Spinal cord (tissue), 10 donors: Measurements from ENCODE around the gene TOPAZ1. TPM values are rescaled to one million over a fixed set of nuclear protein-coding genes. Genes with fewer than 3 reads are reported as not detected.

ENCODE experiments used
- DNase-seq, 6 donors: peaks; one replicate each; pipeline versions ENCODE4 v3.0.0 to v3.0.0-alpha.2; 2013 to 2015; ENCODE audit warnings: low spot score in 6 of 6, low read depth in 4 of 6
- H3K27ac ChIP-seq: one replicate; pipeline ENCODE4 v1.5.1; 2013; ENCODE audit warnings: low read depth, low read length, control low read depth
- H3K27me3 ChIP-seq: one replicate; pipeline ENCODE4 v1.6.1; 2013; ENCODE audit warnings: low read length; ENCODE audit not compliant: control insufficient read depth, insufficient read depth
- H3K36me3 ChIP-seq: one replicate; pipeline ENCODE4 v1.6.1; 2013; ENCODE audit warnings: low read length; ENCODE audit not compliant: control insufficient read depth, insufficient read depth
- H3K4me1 ChIP-seq: one replicate; pipeline ENCODE4 v1.6.1; 2013; ENCODE audit warnings: low read length; ENCODE audit not compliant: control insufficient read depth, insufficient read depth
- H3K4me3 ChIP-seq: one replicate; pipeline ENCODE4 v1.5.1; 2013; ENCODE audit warnings: low read depth, low read length, control low read depth
- H3K9me3 ChIP-seq: one replicate; pipeline ENCODE4 v1.6.1; 2013; ENCODE audit warnings: low read length; ENCODE audit not compliant: control insufficient read depth, insufficient read depth
- WGBS: methylation state at CpG from one replicate; pipeline ENCODE4 v1.1.5; 2013; ENCODE audit warnings: missing lambda C conversion rate; ENCODE audit not compliant: insufficient coverage; 5-methylcytosine and 5-hydroxymethylcytosine counted together
- polyA plus RNA-seq, 2 donors: library from polyadenylated mRNA; unstranded; fragments of 120-200 nt; gene quantifications; one replicate each; pipeline ENCODE4 v1.2.1, GENCODE V29; 2013; ENCODE audit not compliant: insufficient read length in 2 of 2
- total RNA-seq, 2 donors: library from RNA; depleted of rRNA in 1 of 2; stranded (reverse); fragments of 120-200 nt in 1 of 2; fragments of >200 nt in 1 of 2; gene quantifications; one replicate each; pipeline versions ENCODE4 v1.2.3 to v1.2.4, GENCODE V29; 2013 to 2014
- donor health status: healthy.

The TOPAZ1 gene
- total and polyA plus RNA-seq, 4 donors, result under 0.01 to 0.03 TPM; not detected in 2

DNA sequence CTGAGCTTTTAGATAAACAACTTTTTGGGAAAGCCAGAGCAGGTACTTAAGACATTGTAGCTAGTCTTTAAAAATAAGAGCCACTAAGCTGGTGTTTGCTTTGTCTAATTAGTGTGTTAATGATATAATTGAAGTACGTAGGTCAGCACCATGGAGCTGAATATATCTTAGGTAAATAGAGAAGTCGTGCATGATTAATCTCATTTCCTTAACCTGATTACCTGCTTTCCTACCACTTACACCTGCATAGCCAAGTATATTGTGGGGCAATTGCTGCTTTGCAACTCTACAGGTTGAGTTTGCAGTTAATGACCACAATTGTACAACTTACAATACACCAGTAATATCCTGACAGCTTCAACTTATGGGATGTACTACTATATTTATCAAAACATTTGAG is 17.6 kb upstream of the TOPAZ1 start:
- no peaks in the 10 kb centered on the region for H3K9me3 ChIP-seq
- no peaks in the 10 kb centered on the region for H3K27me3 ChIP-seq
- no peaks in the 10 kb centered on the region for H3K36me3 ChIP-seq
- no peaks in the 10 kb centered on the region for H3K4me1 ChIP-seq
- DNase-seq, result no peak
- H3K4me3 ChIP-seq, result no peak overlapping the region
- no CpG with 5 or more reads among the region's 2 CpGs for WGBS
- H3K27ac ChIP-seq, result no peak overlapping the region

DNA sequence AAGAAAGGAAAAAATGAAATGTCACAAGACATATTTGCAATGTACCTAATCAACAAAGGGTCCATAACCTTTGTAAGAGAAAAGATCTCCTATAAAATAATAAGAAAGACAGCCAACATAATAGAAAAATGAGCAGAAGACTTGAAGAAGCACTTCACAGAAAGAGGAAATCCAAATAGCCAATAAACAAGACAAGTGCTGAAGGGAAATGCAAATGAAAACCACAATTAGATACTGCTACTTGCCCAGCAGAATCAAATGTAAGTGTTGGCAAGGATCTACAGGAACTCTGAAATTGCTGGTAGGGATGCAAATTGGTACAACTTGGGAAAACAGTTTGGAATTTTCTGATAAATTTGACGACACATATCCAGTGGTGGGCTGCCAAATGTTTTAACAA is 15.1 kb upstream of the TOPAZ1 start:
- Histone ChIP-seq H3K4me1 (no peaks in the 10 kb centered on the region), H3K36me3 (no peaks in the 10 kb centered on the region), H3K27ac (no peak overlapping the region), H3K27me3 (no peaks in the 10 kb centered on the region), H3K4me3 (no peak overlapping the region), H3K9me3 (no peaks in the 10 kb centered on the region)
- peak in 1 of 6 donors; percentile 25 for DNase-seq
- 80% methylated on average over 1 of the region's 1 CpG for WGBS

DNA sequence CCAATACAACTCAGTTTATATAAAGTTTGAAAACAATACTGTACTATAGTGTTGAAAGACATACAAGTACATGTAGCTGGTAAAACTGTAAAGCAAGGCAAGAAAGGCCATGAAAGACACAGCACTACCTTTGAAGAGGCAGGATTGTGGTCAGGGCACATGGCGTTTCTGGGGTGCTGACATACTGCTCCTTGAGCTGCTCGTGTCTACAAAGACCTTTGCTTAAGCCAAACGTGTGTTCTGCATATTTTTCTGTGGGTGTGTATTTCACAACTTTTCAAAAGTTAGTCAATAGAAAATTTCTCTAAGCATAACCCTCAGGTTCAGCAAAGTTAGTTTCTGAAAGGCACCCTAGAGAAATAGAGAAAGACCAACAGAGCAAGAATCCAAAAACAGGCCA is 14.1 kb upstream of the TOPAZ1 start:
- no peak for DNase-seq
- H3K4me3 ChIP-seq, result no peak overlapping the region
- no peaks in the 10 kb centered on the region for H3K27me3 ChIP-seq
- no peak overlapping the region for H3K27ac ChIP-seq
- H3K9me3 ChIP-seq, result no peaks in the 10 kb centered on the region
- 83% methylated on average over 1 of the region's 3 CpGs for WGBS
- H3K4me1 ChIP-seq, result no peaks in the 10 kb centered on the region
- no peaks in the 10 kb centered on the region for H3K36me3 ChIP-seq

DNA sequence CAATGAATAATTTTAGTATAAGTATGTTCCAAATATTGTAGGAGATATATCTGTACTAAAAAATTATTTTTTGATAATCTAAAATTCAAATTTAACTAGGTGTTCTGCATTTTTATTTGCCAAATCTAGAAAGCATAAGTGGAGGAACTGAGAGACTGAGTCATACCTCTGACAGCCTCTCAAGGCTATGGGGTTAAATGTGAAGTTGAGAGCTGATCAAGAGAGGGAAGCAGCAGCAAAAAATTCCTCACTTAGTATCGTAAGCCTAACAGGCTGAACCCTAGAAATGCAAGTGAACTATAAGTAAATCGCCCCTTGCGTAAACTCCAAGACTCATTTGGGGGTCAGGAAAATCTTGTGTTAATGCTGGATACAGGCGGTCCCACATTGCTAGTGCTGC is 12.8 kb upstream of the TOPAZ1 start:
- no peaks in the 10 kb centered on the region for H3K36me3 ChIP-seq
- H3K4me3 ChIP-seq, result no peak overlapping the region
- no peak for DNase-seq
- H3K9me3 ChIP-seq, result no peaks in the 10 kb centered on the region
- WGBS, result no CpG with 5 or more reads among the region's 4 CpGs
- no peak overlapping the region for H3K27ac ChIP-seq
- no peaks in the 10 kb centered on the region for H3K27me3 ChIP-seq
- no peaks in the 10 kb centered on the region for H3K4me1 ChIP-seq

DNA sequence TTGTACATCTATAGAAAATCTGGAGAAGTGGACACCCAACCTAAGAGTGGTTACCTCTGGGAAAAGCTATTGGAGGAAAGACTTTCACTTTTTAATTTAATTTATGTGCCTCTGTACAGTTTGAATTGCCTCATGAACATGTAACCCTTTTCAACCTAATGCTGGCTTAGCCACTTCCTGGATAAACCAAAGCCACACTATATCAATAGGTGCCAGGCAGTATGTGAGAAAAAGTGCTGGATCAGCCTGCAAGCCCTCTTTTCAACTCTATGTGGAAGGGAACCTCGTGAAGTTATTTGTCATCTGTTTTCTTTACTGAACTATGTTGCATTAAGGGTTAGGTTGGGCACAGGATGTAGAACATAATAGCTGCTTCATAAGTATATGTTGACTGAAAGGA is 9.3 kb upstream of the TOPAZ1 start:
- H3K36me3 ChIP-seq, result no peaks in the 10 kb centered on the region
- H3K9me3 ChIP-seq, result no peaks in the 10 kb centered on the region
- no peak overlapping the region for H3K4me3 ChIP-seq
- H3K27me3 ChIP-seq, result no peaks in the 10 kb centered on the region
- no peak for DNase-seq
- WGBS, result 75% methylated on average over 1 of the region's 1 CpG
- H3K4me1 ChIP-seq, result no peaks in the 10 kb centered on the region
- no peak overlapping the region for H3K27ac ChIP-seq

DNA sequence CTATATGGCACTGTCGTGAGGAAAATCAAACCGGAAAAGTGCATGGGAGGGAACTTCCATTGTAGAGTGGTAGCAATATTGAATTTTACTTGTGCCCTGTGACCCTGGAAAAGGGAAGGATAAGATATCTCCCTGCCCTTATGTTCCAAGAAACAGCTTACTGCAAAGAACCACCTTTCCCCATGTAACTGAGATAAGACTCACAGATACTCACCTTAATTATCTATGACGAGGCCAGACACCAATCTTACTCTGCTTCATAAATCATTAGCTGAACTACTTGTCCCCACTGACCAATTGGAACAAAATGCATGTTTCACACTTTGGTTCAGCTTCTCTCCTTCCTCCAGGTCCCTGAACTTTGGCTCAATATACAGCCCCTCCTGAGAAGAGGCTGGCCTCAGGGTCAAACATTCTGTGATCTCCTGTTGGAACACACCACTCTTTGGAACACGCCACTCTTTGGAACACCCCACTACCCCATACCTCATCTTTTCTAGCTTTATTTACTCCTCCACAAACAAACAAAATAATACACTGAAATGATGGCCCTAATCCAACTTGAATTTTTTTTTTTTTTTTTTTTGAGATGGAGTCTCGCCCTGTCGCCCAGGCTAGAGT is 6.9 kb upstream of the TOPAZ1 start:
- DNase-seq, result no peak
- no peaks in the 10 kb centered on the region for H3K27me3 ChIP-seq
- 94% methylated on average over 3 of the region's 6 CpGs for WGBS
- no peaks in the 10 kb centered on the region for H3K36me3 ChIP-seq
- H3K4me3 ChIP-seq, result no peak overlapping the region
- no peak overlapping the region for H3K27ac ChIP-seq
- H3K9me3 ChIP-seq, result no peaks in the 10 kb centered on the region
- no peaks in the 10 kb centered on the region for H3K4me1 ChIP-seq

DNA sequence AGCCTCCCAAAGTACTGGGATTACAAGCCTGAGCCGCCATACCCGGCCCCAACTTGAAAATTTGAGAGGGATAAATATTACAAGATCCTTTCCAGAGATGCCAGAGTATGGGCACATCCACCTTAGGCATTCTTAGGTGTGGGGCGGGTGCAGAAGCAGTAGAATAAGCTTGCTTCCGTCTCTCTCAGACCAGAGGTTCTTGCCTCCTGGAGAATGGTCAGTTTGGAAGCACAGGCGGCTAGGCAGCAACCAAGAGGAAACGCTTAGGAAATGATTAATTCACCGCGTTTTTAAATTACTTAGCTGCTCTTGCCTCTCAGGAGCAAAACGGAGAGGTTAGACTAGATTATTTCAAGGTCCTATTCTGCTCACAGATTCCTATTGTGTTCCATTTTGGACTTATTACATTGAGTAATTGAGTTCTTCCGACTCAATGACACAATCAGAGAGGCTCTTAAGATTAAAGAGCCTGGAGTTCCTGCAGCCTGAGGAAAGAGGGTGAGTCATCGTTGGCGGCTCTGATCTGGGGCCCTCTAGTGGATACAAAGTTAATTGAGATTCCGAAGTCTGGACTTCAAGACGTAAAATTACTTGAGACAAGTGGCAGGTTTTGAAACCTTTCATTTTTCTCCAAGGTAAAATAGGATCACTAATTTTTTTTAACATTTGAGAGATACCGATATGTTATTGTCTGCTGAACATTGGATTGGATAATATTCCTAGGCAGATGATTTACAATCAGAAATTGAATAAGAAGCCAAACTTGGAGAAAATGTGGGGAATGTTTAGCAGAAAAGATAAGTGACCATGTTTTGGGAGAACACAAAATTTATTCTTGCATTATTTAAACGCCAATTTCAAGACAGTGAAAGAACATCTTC is 5.8 kb upstream of the TOPAZ1 start:
- Histone ChIP-seq H3K4me1 (no peaks in the 10 kb centered on the region), H3K27ac (no peak overlapping the region), H3K36me3 (no peaks in the 10 kb centered on the region), H3K4me3 (no peak overlapping the region), H3K27me3 (no peaks in the 10 kb centered on the region), H3K9me3 (no peaks in the 10 kb centered on the region)
- peak; percentile 15 to 93 (median 52) for DNase-seq
- 50% methylated on average over 10 of the region's 16 CpGs for WGBS

DNA sequence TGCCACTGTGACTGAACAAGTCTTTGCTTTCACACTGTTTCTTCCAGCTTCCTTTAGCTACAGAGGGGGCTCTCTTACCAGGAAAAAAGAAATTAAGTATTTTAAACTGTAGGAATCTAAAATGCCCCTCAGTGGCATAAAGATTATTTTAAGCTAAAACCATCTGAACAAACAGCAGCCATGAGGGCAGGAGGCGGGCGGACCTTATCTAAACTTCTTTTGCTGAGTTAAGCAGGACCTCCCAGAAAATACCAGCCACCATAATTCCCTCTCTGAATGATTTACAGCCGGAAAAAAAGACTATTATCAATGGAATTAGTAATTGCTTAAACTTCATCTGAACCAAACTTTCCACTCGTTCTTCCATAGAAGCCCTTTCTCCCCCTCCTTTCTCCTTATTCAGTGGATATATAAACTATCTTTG is 5.2 kb upstream of the TOPAZ1 start:
- no peak overlapping the region for H3K4me3 ChIP-seq
- 94% methylated on average over 3 of the region's 4 CpGs for WGBS
- no peak overlapping the region for H3K27ac ChIP-seq
- H3K36me3 ChIP-seq, result no peaks in the 10 kb centered on the region
- no peaks in the 10 kb centered on the region for H3K27me3 ChIP-seq
- no peaks in the 10 kb centered on the region for H3K4me1 ChIP-seq
- DNase-seq, result no peak
- no peaks in the 10 kb centered on the region for H3K9me3 ChIP-seq

DNA sequence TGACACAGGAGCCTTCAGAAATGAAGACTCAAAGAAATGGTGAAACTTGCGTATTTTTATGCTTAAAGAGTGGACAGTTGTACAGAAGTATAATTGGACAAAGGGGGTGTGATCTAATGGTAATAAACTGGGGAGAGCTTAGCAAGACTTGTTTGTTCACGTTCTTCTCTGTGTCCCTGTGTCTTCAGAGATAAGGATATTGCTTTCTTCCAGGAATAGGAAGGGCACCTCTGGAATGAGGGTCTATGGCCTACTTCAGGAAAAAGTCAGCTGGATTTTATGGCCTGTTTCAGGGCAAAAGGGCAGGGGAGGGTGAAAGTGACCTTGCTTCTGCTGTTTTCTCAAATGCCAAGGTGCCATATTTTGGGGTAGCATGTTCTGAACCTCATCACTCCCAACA is 4.5 kb upstream of the TOPAZ1 start:
- no peaks in the 10 kb centered on the region for H3K4me1 ChIP-seq
- 69% methylated on average over 2 of the region's 2 CpGs for WGBS
- H3K27me3 ChIP-seq, result no peaks in the 10 kb centered on the region
- no peak overlapping the region for H3K27ac ChIP-seq
- DNase-seq, result no peak
- no peaks in the 10 kb centered on the region for H3K36me3 ChIP-seq
- no peak overlapping the region for H3K4me3 ChIP-seq
- H3K9me3 ChIP-seq, result no peaks in the 10 kb centered on the region

DNA sequence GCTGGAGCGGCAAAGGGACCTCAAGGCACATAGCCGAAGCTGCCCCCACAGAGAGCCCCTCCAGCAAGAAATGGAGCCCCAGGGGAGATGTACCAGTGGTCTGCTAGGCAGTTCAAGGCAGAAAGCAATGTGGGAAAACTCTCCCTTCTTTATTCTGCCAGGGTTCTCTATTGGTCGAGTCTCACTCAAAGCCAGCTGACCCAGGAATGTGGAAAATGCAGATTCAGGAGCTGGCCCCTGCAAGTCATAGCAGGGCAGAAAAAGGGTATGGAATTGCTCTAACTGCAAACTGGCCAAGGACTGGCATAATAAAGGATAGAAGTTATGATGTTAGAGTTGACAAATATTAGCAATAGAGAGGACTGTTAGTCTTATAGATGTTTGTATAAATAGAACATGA is 4.0 kb upstream of the TOPAZ1 start:
- Histone ChIP-seq H3K27me3 (no peaks in the 10 kb centered on the region), H3K9me3 (no peaks in the 10 kb centered on the region), H3K27ac (no peak overlapping the region), H3K4me3 (no peak overlapping the region), H3K36me3 (no peaks in the 10 kb centered on the region), H3K4me1 (no peaks in the 10 kb centered on the region)
- WGBS, result 70% methylated on average over 2 of the region's 3 CpGs
- no peak for DNase-seq
